ENCODE data around the gene VPS54. TPM values are rescaled to one million over a fixed set of nuclear protein-coding genes. Genes with fewer than 3 reads are reported as not detected.

The VPS54 gene
- total RNA-seq, 4 donors from 2014 or later, result 21.7 to 33.2 (median 27.2) TPM

DNA sequence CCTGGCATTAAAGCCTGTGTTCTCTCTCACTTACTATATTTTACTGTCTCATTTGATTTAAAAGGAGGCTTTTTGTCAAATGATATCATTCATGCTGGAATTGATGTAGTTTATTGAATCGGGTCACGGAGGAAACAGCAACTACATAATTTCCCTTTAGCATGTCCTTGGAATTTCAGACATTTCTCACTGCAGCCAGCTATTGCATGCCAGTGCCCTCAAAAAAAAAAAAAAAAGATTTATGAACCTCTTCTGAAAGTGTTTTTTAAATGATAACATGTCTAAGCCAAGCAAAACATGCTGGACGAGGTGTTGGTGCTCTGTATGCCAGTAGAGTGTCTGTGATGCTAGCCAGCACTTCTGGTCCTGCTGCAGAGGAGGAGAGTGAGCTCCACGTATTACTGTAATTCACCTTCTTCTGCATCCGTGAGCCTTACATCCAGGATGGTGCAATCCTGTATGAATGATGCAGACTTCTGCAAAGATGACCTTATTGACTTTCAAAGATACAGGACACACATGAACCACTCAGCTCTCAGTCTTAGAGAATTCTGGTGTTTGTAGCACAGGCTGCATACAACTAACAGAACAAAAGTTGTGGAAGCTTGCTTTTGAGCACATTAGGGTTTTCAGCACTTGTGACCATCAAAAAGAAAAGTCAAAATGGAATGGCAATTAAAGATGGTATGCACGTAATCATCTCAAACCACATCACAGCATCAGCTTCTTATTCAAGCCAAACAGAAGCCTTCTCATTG, 146.5 kb downstream of the VPS54 start:
- Histone ChIP-seq H3K4me1 (peaks cover 26 to 68% (median 32%) of the 10 kb centered on the region in 3 donors), H3K27ac (peak overlapping the region in 3 of 4 donors; percentile 44 to 70 (median 57))
- TF ChIP-seq POLR2AphosphoS5 (IDR thresholded peaks at IDR 0.05) (peak; percentile 40), EP300 (IDR thresholded peaks at IDR 0.05) (no peak)

DNA sequence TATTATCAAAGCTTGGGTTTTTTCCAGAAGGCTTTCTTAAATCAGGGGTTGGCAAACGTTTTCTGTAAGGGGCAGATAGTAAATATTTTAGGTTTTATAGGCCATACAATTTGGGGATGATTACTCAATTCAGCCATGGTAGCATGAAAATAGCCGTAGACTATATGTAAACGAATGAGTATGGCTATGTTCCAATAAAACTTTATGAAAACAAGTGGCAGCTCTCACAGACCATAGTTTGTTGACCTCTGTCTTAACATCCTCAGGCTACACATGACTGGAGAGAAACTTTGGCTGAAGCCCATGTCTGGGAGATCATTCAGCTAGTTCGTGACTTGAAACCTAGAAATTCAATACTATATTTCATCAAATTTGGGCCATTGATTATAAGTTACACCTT, 147.4 kb downstream of the VPS54 start:
- Histone ChIP-seq H3K27me3 (no peaks in the 10 kb centered on the region), H3K4me1 (peaks cover 26 to 66% (median 32%) of the 10 kb centered on the region in 3 donors), H3K36me3 (peaks cover 0 to 11% of the 10 kb centered on the region in 2 donors), H3K4me3 (no peak overlapping the region), H3K27ac (peak overlapping the region in 3 of 4 donors; percentile 44 to 70 (median 57)), H3K9me3 (no peaks in the 10 kb centered on the region)
- no peak for TF ChIP-seq EP300 (IDR thresholded peaks at IDR 0.05)
- TF ChIP-seq POLR2A (IDR thresholded peaks at IDR 0.05), result no peak
- TF ChIP-seq, protein P1, sequence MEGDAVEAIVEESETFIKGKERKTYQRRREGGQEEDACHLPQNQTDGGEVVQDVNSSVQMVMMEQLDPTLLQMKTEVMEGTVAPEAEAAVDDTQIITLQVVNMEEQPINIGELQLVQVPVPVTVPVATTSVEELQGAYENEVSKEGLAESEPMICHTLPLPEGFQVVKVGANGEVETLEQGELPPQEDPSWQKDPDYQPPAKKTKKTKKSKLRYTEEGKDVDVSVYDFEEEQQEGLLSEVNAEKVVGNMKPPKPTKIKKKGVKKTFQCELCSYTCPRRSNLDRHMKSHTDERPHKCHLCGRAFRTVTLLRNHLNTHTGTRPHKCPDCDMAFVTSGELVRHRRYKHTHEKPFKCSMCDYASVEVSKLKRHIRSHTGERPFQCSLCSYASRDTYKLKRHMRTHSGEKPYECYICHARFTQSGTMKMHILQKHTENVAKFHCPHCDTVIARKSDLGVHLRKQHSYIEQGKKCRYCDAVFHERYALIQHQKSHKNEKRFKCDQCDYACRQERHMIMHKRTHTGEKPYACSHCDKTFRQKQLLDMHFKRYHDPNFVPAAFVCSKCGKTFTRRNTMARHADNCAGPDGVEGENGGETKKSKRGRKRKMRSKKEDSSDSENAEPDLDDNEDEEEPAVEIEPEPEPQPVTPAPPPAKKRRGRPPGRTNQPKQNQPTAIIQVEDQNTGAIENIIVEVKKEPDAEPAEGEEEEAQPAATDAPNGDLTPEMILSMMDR (IDR thresholded peaks at IDR 0.05), result no peak
- TF ChIP-seq POLR2AphosphoS5 (IDR thresholded peaks at IDR 0.05), result no peak
- 41 to 73% methylated on average over 3 to 4 of the region's 4 CpGs for WGBS, 2 donors (ENCODE audit: low coverage in 1 of 2)
- no peak for ATAC-seq

More for the DNA sequence above, 146.5 kb downstream of the VPS54 start:
- Histone ChIP-seq H3K4me3 (no peak overlapping the region), H3K36me3 (peaks cover 0 to 11% of the 10 kb centered on the region in 2 donors), H3K9me3 (no peaks in the 10 kb centered on the region), H3K27me3 (no peaks in the 10 kb centered on the region)
- peak; percentile 55 for ATAC-seq
- WGBS, 2 donors (ENCODE audit: low coverage in 1 of 2), result 30 to 42% methylated on average over 5 to 6 of the region's 6 CpGs

DNA sequence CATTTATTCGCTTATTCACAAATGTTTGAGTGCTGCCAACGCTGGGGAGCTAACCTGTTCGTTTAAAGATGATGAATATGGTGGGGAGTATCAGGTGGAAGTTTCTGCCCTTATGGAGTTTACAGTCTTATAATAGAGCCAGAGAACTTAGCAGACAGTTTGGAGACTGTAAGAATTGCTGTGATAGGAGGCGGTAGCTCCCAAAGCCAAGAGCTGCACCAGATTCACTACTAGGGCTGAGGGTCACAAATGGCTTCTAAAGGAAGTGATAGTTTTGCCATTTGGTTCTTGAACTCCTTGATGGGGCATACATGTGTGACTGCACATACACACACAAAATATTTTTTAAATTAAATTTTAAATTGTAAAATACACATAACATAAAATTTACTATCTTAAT, 148.5 kb downstream of the VPS54 start:
- TF ChIP-seq, protein P1 (IDR thresholded peaks at IDR 0.05), result no peak
- no peak overlapping the region for H3K27ac ChIP-seq
- no peaks in the 10 kb centered on the region for H3K27me3 ChIP-seq
- H3K4me1 ChIP-seq, result peaks cover 23 to 54% (median 24%) of the 10 kb centered on the region in 3 donors
- 91 to 93% methylated on average over 4 of the region's 4 CpGs for WGBS, 2 donors (ENCODE audit: low coverage in 1 of 2)
- H3K36me3 ChIP-seq, result peaks cover 0 to 11% of the 10 kb centered on the region in 2 donors
- no peaks in the 10 kb centered on the region for H3K9me3 ChIP-seq
- H3K4me3 ChIP-seq, result no peak overlapping the region
- no peak for ATAC-seq

DNA sequence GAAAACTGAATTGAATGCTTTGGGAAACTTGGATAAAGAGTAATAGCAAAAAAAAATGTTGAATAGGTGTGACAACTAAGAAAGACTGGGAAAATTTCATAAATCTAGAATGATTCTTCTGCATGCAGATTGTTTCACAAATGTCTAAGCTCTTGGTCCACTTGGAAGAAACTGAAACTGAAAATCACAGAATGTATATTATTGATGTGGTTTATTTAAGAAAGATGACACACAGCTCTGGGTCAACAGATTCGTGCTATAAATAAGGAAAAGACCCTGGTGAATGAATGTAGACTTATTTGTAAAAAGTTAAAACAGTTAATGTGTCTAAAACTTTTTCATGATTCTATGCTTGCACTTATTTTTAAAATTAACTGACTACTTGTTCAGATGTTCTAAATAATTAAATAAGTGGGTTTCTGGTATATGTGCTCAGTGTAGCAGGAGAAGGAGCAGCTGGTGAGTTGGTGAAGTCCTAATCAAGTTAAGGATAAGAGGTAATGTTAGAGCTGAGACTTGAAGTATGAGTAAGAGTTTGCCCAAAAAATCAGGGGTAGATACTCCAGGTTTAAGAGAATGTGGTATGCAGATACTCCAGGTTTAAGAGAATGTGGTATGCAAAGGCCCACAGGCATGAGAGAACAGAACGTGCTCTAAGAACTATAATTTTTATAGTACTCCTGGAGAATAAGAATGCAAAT, 153.1 kb downstream of the VPS54 start:
- Histone ChIP-seq H3K9me3 (no peaks in the 10 kb centered on the region), H3K36me3 (peaks cover 0 to 19% of the 10 kb centered on the region in 2 donors), H3K27ac (no peak overlapping the region), H3K4me3 (no peak overlapping the region), H3K4me1 (peaks cover 2 to 40% (median 3%) of the 10 kb centered on the region in 3 donors), H3K27me3 (no peaks in the 10 kb centered on the region)
- TF ChIP-seq POLR2A (IDR thresholded peaks at IDR 0.05), result no peak
- 77 to 88% methylated on average over 2 of the region's 2 CpGs for WGBS, 2 donors (ENCODE audit: low coverage in 1 of 2)
- no peak for ATAC-seq

DNA sequence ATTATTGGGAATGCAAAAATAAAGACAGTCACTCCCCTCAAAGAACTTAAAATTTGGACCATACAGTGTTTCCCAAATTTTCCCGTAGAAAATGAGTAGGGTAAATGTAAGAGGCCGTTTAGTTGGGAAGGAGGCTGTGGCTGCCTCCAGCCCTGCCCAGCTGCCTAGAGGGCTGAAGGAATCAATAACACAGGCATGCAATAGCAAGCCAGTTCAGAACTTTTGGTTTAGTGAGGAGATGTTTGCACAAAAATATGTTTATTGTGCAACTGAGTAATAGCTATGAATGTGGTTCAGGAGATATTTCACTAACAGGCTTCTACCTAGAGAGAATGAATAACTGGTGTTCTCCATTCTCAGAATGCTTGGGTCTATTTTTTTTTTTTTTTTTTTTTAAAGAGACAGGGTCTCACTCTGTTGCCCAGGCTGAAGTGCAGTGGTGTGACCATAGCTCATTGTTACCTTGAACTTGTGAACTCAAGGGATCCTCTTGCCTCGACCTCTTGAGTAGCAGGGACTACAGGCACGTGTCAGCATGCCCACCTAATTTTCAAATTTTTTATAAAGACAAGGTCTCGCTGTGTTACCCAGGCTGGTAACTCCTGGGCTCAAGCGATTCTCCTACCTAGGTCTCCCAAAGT, 153.9 kb downstream of the VPS54 start:
- peak; percentile 41 for ATAC-seq
- peaks cover 0 to 33% (median 0%) of the 10 kb centered on the region in 3 donors for H3K4me1 ChIP-seq
- 90 to 96% methylated on average over 4 to 6 of the region's 6 CpGs for WGBS, 2 donors (ENCODE audit: low coverage in 1 of 2)
- no peaks in the 10 kb centered on the region for H3K27me3 ChIP-seq
- H3K27ac ChIP-seq, result no peak overlapping the region
- no peaks in the 10 kb centered on the region for H3K9me3 ChIP-seq
- TF ChIP-seq EP300 (IDR thresholded peaks at IDR 0.05) (no peak), POLR2A (IDR thresholded peaks at IDR 0.05) (no peak), POLR2AphosphoS5 (IDR thresholded peaks at IDR 0.05) (no peak)
- TF ChIP-seq, protein P1 (IDR thresholded peaks at IDR 0.05), result no peak
- no peak overlapping the region for H3K4me3 ChIP-seq
- H3K36me3 ChIP-seq, result peaks cover 0 to 28% of the 10 kb centered on the region in 2 donors

Data from gastroesophageal sphincter (tissue), 4 donors.